ENCODE measurements around the gene CRYAB.
"Not testable (repeated sequence)": the region's sequence is repeated elsewhere in the genome, so short reads cannot be mapped to it uniquely, and the experiment has no call there.

Gene CRYAB

GRCh38 chr11:111942829-111943228 lies 31.3 kb upstream of the CRYAB start:
- Histone ChIP-seq H3K27me3 (ENCODE audit: control insufficient read depth, insufficient read depth, low read length) (no peaks in the 10 kb centered on the region), H3K9ac (ENCODE audit: low read depth, low read length) (peak overlapping the region; percentile 83), H3K9me3 (replicated peaks; ENCODE audit: low read length) (no peaks in the 10 kb centered on the region), H3K36me3 (ENCODE audit: insufficient read depth, low read length) (no peaks in the 10 kb centered on the region), H3K4me3 (ENCODE audit: low read length) (no peak overlapping the region), H3K4me2 (ENCODE audit: low read length) (peak overlapping the region; percentile 29), H3K4me1 (ENCODE audit: control insufficient read depth, insufficient read depth, low read length) (peaks cover 87% of the 10 kb centered on the region)

GRCh38 chr11:111941963-111942362 lies 30.4 kb upstream of the CRYAB start:
- Histone ChIP-seq H3K27me3 (ENCODE audit: control insufficient read depth, insufficient read depth, low read length) (no peaks in the 10 kb centered on the region), H3K4me2 (ENCODE audit: low read length) (peak overlapping the region; percentile 29), H3K4me3 (ENCODE audit: low read length) (no peak overlapping the region), H3K9ac (ENCODE audit: low read depth, low read length) (peak overlapping the region; percentile 83), H3K4me1 (ENCODE audit: control insufficient read depth, insufficient read depth, low read length) (peaks cover 89% of the 10 kb centered on the region), H3K9me3 (replicated peaks; ENCODE audit: low read length) (no peaks in the 10 kb centered on the region), H3K36me3 (ENCODE audit: insufficient read depth, low read length) (no peaks in the 10 kb centered on the region)

GRCh38 chr11:111939836-111940604 lies 28.4 kb upstream of the CRYAB start:
- no peaks in the 10 kb centered on the region for H3K36me3 ChIP-seq (ENCODE audit: insufficient read depth, low read length)
- H3K27me3 ChIP-seq (ENCODE audit: control insufficient read depth, insufficient read depth, low read length): no peaks in the 10 kb centered on the region
- peak overlapping the region; percentile 12 for H3K4me3 ChIP-seq (ENCODE audit: low read length)
- no peaks in the 10 kb centered on the region for H3K9me3 ChIP-seq (replicated peaks; ENCODE audit: low read length)
- peaks cover 89% of the 10 kb centered on the region for H3K4me1 ChIP-seq (ENCODE audit: control insufficient read depth, insufficient read depth, low read length)
- peak overlapping the region; percentile 64 for H3K9ac ChIP-seq (ENCODE audit: low read depth, low read length)
- H3K4me2 ChIP-seq (ENCODE audit: low read length): peak overlapping the region; percentile 89

- H3K27me3 ChIP-seq (ENCODE audit: control insufficient read depth, insufficient read depth, low read length): no peaks in the 10 kb centered on the region
- H3K9ac ChIP-seq (ENCODE audit: low read depth, low read length): peak overlapping the region; percentile 64
- H3K4me1 ChIP-seq (ENCODE audit: control insufficient read depth, insufficient read depth, low read length): peaks cover 85% of the 10 kb centered on the region
- no peaks in the 10 kb centered on the region for H3K36me3 ChIP-seq (ENCODE audit: insufficient read depth, low read length)
- peak overlapping the region; percentile 85 for H3K4me3 ChIP-seq (ENCODE audit: low read length)
- peak overlapping the region; percentile 89 for H3K4me2 ChIP-seq (ENCODE audit: low read length)
- H3K9me3 ChIP-seq (replicated peaks; ENCODE audit: low read length): no peaks in the 10 kb centered on the region
These were observed 27.2 kb upstream of the CRYAB start for GRCh38 chr11:111938687-111939160.

- peak overlapping the region; percentile 89 for H3K4me2 ChIP-seq (ENCODE audit: low read length)
- no peaks in the 10 kb centered on the region for H3K27me3 ChIP-seq (ENCODE audit: control insufficient read depth, insufficient read depth, low read length)
- H3K9me3 ChIP-seq (replicated peaks; ENCODE audit: low read length): no peaks in the 10 kb centered on the region
- H3K9ac ChIP-seq (ENCODE audit: low read depth, low read length): peak overlapping the region; percentile 64
- peak overlapping the region; percentile 85 for H3K4me3 ChIP-seq (ENCODE audit: low read length)
- no peaks in the 10 kb centered on the region for H3K36me3 ChIP-seq (ENCODE audit: insufficient read depth, low read length)
- peaks cover 76% of the 10 kb centered on the region for H3K4me1 ChIP-seq (ENCODE audit: control insufficient read depth, insufficient read depth, low read length)
These were observed 26.3 kb upstream of the CRYAB start for GRCh38 chr11:111937844-111938243.

- peak overlapping the region; percentile 85 for H3K4me3 ChIP-seq (ENCODE audit: low read length)
- peak overlapping the region; percentile 89 for H3K4me2 ChIP-seq (ENCODE audit: low read length)
- no peaks in the 10 kb centered on the region for H3K36me3 ChIP-seq (ENCODE audit: insufficient read depth, low read length)
- no peaks in the 10 kb centered on the region for H3K27me3 ChIP-seq (ENCODE audit: control insufficient read depth, insufficient read depth, low read length)
- peak overlapping the region; percentile 64 for H3K9ac ChIP-seq (ENCODE audit: low read depth, low read length)
- no peaks in the 10 kb centered on the region for H3K9me3 ChIP-seq (replicated peaks; ENCODE audit: low read length)
- H3K4me1 ChIP-seq (ENCODE audit: control insufficient read depth, insufficient read depth, low read length): peaks cover 73% of the 10 kb centered on the region
These were observed 25.8 kb upstream of the CRYAB start for GRCh38 chr11:111937461-111937769.

- H3K9ac ChIP-seq (ENCODE audit: low read depth, low read length): peak overlapping the region; percentile 64
- H3K27me3 ChIP-seq (ENCODE audit: control insufficient read depth, insufficient read depth, low read length): no peaks in the 10 kb centered on the region
- H3K36me3 ChIP-seq (ENCODE audit: insufficient read depth, low read length): no peaks in the 10 kb centered on the region
- H3K9me3 ChIP-seq (replicated peaks; ENCODE audit: low read length): no peaks in the 10 kb centered on the region
- peak overlapping the region; percentile 89 for H3K4me2 ChIP-seq (ENCODE audit: low read length)
- peaks cover 60% of the 10 kb centered on the region for H3K4me1 ChIP-seq (ENCODE audit: control insufficient read depth, insufficient read depth, low read length)
- H3K4me3 ChIP-seq (ENCODE audit: low read length): peak overlapping the region; percentile 85
These were observed 24.5 kb upstream of the CRYAB start for GRCh38 chr11:111936040-111936540.

GRCh38 chr11:111935317-111936039 lies 23.9 kb upstream of the CRYAB start:
- Histone ChIP-seq H3K9ac (ENCODE audit: low read depth, low read length) (peak overlapping the region; percentile 64), H3K27me3 (ENCODE audit: control insufficient read depth, insufficient read depth, low read length) (no peaks in the 10 kb centered on the region), H3K36me3 (ENCODE audit: insufficient read depth, low read length) (no peaks in the 10 kb centered on the region), H3K4me3 (ENCODE audit: low read length) (no peak overlapping the region), H3K9me3 (replicated peaks; ENCODE audit: low read length) (no peaks in the 10 kb centered on the region), H3K4me1 (ENCODE audit: control insufficient read depth, insufficient read depth, low read length) (peaks cover 54% of the 10 kb centered on the region), H3K4me2 (ENCODE audit: low read length) (peak overlapping the region; percentile 89)

- H3K9ac ChIP-seq (ENCODE audit: low read depth, low read length): no peak overlapping the region
- no peaks in the 10 kb centered on the region for H3K27me3 ChIP-seq (ENCODE audit: control insufficient read depth, insufficient read depth, low read length)
- no peak overlapping the region for H3K4me3 ChIP-seq (ENCODE audit: low read length)
- no peaks in the 10 kb centered on the region for H3K9me3 ChIP-seq (replicated peaks; ENCODE audit: low read length)
- peaks cover 42% of the 10 kb centered on the region for H3K4me1 ChIP-seq (ENCODE audit: control insufficient read depth, insufficient read depth, low read length)
- H3K4me2 ChIP-seq (ENCODE audit: low read length): no peak overlapping the region
- no peaks in the 10 kb centered on the region for H3K36me3 ChIP-seq (ENCODE audit: insufficient read depth, low read length)
These were observed 22.7 kb upstream of the CRYAB start for GRCh38 chr11:111934306-111934705.

- Histone ChIP-seq H3K4me2 (ENCODE audit: low read length) (no peak overlapping the region), H3K27me3 (ENCODE audit: control insufficient read depth, insufficient read depth, low read length) (no peaks in the 10 kb centered on the region), H3K9ac (ENCODE audit: low read depth, low read length) (no peak overlapping the region), H3K4me1 (ENCODE audit: control insufficient read depth, insufficient read depth, low read length) (peaks cover 38% of the 10 kb centered on the region), H3K36me3 (ENCODE audit: insufficient read depth, low read length) (no peaks in the 10 kb centered on the region), H3K4me3 (ENCODE audit: low read length) (no peak overlapping the region), H3K9me3 (replicated peaks; ENCODE audit: low read length) (no peaks in the 10 kb centered on the region)
These were observed 22.3 kb upstream of the CRYAB start for GRCh38 chr11:111933872-111934271.

GRCh38 chr11:111933176-111933575 lies 21.6 kb upstream of the CRYAB start:
- not testable (repeated sequence) for H3K4me3 ChIP-seq (ENCODE audit: low read length)

More at GRCh38 chr11:111933176-111933575, 21.6 kb upstream of the CRYAB start:
- H3K4me1 ChIP-seq (ENCODE audit: control insufficient read depth, insufficient read depth, low read length): peaks cover 31% of the 10 kb centered on the region
- not testable (repeated sequence) for H3K36me3 ChIP-seq (ENCODE audit: insufficient read depth, low read length); H3K27me3 ChIP-seq (ENCODE audit: control insufficient read depth, insufficient read depth, low read length); H3K9ac ChIP-seq (ENCODE audit: low read depth, low read length); H3K4me2 ChIP-seq (ENCODE audit: low read length); H3K9me3 ChIP-seq (replicated peaks; ENCODE audit: low read length)

Data from skeletal muscle satellite cell (primary cell).